ENCODE data around the gene SLC37A1.
"Not testable (repeated sequence)": the region's sequence is repeated elsewhere in the genome, so short reads cannot be mapped to it uniquely, and the experiment has no call there.

The SLC37A1 gene

GRCh38 chr21:42622284-42622683 lies 108.6 kb downstream of the SLC37A1 start:
- DNase-seq: no peak

GRCh38 chr21:42623694-42624093 lies 110.0 kb downstream of the SLC37A1 start:
- DNase-seq: no peak

GRCh38 chr21:42624095-42624790 lies 110.6 kb downstream of the SLC37A1 start:
- DNase-seq: no peak

GRCh38 chr21:42624936-42625335 lies 111.3 kb downstream of the SLC37A1 start:
- DNase-seq: no peak

- no peak for DNase-seq
These were observed 112.5 kb downstream of the SLC37A1 start for GRCh38 chr21:42626171-42626570.

GRCh38 chr21:42627527-42628289 lies 114.1 kb downstream of the SLC37A1 start:
- DNase-seq: no peak

GRCh38 chr21:42628466-42629061 lies 114.9 kb downstream of the SLC37A1 start:
- not testable (repeated sequence) for DNase-seq

GRCh38 chr21:42629933-42630589 lies 116.4 kb downstream of the SLC37A1 start:
- DNase-seq: no peak

- DNase-seq: no peak
These were observed 117.0 kb downstream of the SLC37A1 start for GRCh38 chr21:42630626-42631025.
